K562 (cell line): ENCODE data around the gene ZNF234. TPM values are rescaled to one million over a fixed set of nuclear protein-coding genes. Genes with fewer than 3 reads are reported as not detected.
A peak's percentile ranks its signal among the peaks of the same experiment; 100 is the strongest.

Source experiments
- ATAC-seq: fragments of 200-7000 bp; cut with Tn5 transposase; 3 replicates; pipeline ENCODE4 v1.9.1; 2020; ENCODE audit warnings: moderate library complexity
- BruUV-seq: library from RNA; stranded (reverse); fragments of 400-500 nt; replicated peaks from 2 replicates; lab custom pipeline; 2021; lab: Mats Ljungman, UMichigan
- CTCF ChIA-PET: fragments of 300-600 bp; formaldehyde crosslinking; extraction: SDS; loops from one replicate; lab custom pipeline; 2021; ENCODE audit warnings: low intra/inter-chr PET ratio; lab: Yijun Ruan, JAX
- POLR2A ChIA-PET: fragments of 300-600, 350-650 bp; sonication (Branson Sonifier 250); formaldehyde crosslinking; extraction: SDS; loops from one replicate; lab custom pipeline; 2021; ENCODE audit warnings: antibody characterized with exemption, inconsistent platforms; lab: Yijun Ruan, JAX
- DNase-seq, 4 experiments: peaks; one replicate each; pipeline versions ENCODE4 v3.0.0 to v3.0.0-alpha.2; 2011 to 2018; ENCODE audit warnings: low spot score in 3 of 4, mixed read lengths in 3 of 4; ENCODE audit errors: extremely low read depth in 1 of 4
- FAIRE-seq: peaks from 2 replicates; lab custom pipeline; 2011; peaks lifted over from hg19 to GRCh38; lab: Jason Lieb, UNC
- H2AFZ ChIP-seq: 2 replicates; pipeline ENCODE4 v1.6.0; 2011; ENCODE audit warnings: low read depth, low read length, control low read depth, inconsistent platforms
- H3K27ac ChIP-seq: fragments of 200-600 bp; 3 replicates; pipeline ENCODE4 v1.8.0; 2011; ENCODE audit warnings: low read depth, mild to moderate bottlenecking, control low read depth, inconsistent platforms, low read length, moderate library complexity, mixed read lengths; ENCODE audit errors: extremely low read depth
- H3K27me3 ChIP-seq, 2 experiments: fragments of 300-600 bp in 1 of 2; 2 replicates in 1 of 2; 3 replicates in 1 of 2; pipeline versions ENCODE4 v1.6.0 to v1.8.0; 2011; ENCODE audit warnings: inconsistent platforms in 2 of 2, low read length in 2 of 2, mild to moderate bottlenecking in 1 of 2, mixed read lengths in 1 of 2, moderate library complexity in 1 of 2; ENCODE audit not compliant: control insufficient read depth in 2 of 2, insufficient read depth in 2 of 2
- H3K36me3 ChIP-seq: fragments of 300-600 bp; 3 replicates; pipeline ENCODE4 v1.8.0; 2011; ENCODE audit warnings: mild to moderate bottlenecking, low read length, inconsistent platforms; ENCODE audit not compliant: control insufficient read depth, insufficient read depth
- H3K4me1 ChIP-seq, 2 experiments: fragments of 200-600 bp in 1 of 2; replicated peaks in 1 of 2; 2 replicates in 1 of 2; 3 replicates in 1 of 2; pipeline versions ENCODE4 v1.5.1 to v1.8.0; 2011; ENCODE audit warnings: inconsistent platforms in 2 of 2, low read length in 2 of 2, mild to moderate bottlenecking in 1 of 2, mixed read lengths in 1 of 2, moderate library complexity in 1 of 2; ENCODE audit not compliant: control insufficient read depth in 2 of 2, insufficient read depth in 2 of 2
- H3K4me2 ChIP-seq: 2 replicates; pipeline ENCODE4 v1.6.1; 2011; ENCODE audit warnings: low read length, control low read depth, inconsistent platforms, mixed read lengths; ENCODE audit not compliant: insufficient read depth
- H3K4me3 ChIP-seq: fragments of 200-600 bp; sonication (generic), shearing (Covaris generic); 2 replicates; pipeline ENCODE4 v1.5.1; 2016; ENCODE audit warnings: control low read depth, inconsistent platforms
- H3K79me2 ChIP-seq: fragments of 200-600 bp; 3 replicates; pipeline ENCODE4 v1.8.0; 2011; ENCODE audit warnings: low read length, inconsistent platforms; ENCODE audit not compliant: control insufficient read depth, insufficient read depth
- H3K9ac ChIP-seq, 2 experiments: 2 replicates each; pipeline versions ENCODE4 v1.6.0 to v1.6.1; 2011; ENCODE audit warnings: low read depth in 2 of 2, low read length in 2 of 2, control low read depth in 1 of 2, inconsistent platforms in 1 of 2, mild to moderate bottlenecking in 1 of 2, mixed read lengths in 1 of 2; ENCODE audit not compliant: insufficient read depth in 1 of 2
- H3K9me1 ChIP-seq: one replicate; pipeline ENCODE4 v1.6.0; 2011; ENCODE audit warnings: inconsistent platforms, mild to moderate bottlenecking, low read length, moderate library complexity; ENCODE audit not compliant: control insufficient read depth, insufficient read depth
- H3K9me3 ChIP-seq: replicated peaks from 2 replicates; pipeline ENCODE4 v1.5.1; 2011; ENCODE audit warnings: low read depth, low read length, inconsistent platforms; ENCODE audit not compliant: control insufficient read depth, insufficient read depth
- H4K20me1 ChIP-seq: replicated peaks from 2 replicates; pipeline ENCODE4 v1.6.1; 2011; ENCODE audit warnings: low read length, inconsistent platforms, mixed read lengths; ENCODE audit not compliant: control insufficient read depth, insufficient read depth
- ATF1 ChIP-seq, 2 experiments: fragments of 450-650 bp in 1 of 2; IDR thresholded peaks; 2 replicates each; pipeline ENCODE4 v1.6.1; 2016; ENCODE audit warnings: missing compliant biosample characterization in 1 of 2, missing genetic modification characterization in 1 of 2
- CEBPG ChIP-seq, 3 experiments: fragments of 200-800 bp in 1 of 3; sonication (Bioruptor generic) in 1 of 3; sonication (generic) in 1 of 3; formaldehyde crosslinking in 1 of 3; IDR thresholded peaks in 2 of 3; conservative IDR thresholded peaks in 1 of 3; 2 replicates each; pipeline versions ENCODE4 v1.6.1 to v1.8.0; 2016 to 2022; ENCODE audit warnings: missing compliant biosample characterization in 2 of 3, missing genetic modification characterization in 2 of 3, mild to moderate bottlenecking in 1 of 3, missing genetic modification reagents in 1 of 3
- FOS ChIP-seq: IDR thresholded peaks from 3 replicates; pipeline ENCODE4 v1.6.1; 2011; ENCODE audit not compliant: insufficient read length; ENCODE audit errors: extremely low read depth
- GABPB1 ChIP-seq: sonication (generic); formaldehyde crosslinking; IDR thresholded peaks from 2 replicates; pipeline ENCODE4 v1.8.0; 2022; ENCODE audit warnings: mild to moderate bottlenecking, missing genetic modification reagents
- HLTF ChIP-seq: fragments of 450-650 bp; IDR thresholded peaks from 2 replicates; pipeline ENCODE4 v1.6.1; 2016
- IRF2 ChIP-seq: sonication (generic); formaldehyde crosslinking; IDR thresholded peaks from 2 replicates; pipeline ENCODE4 v1.8.1; 2022; ENCODE audit warnings: mild to moderate bottlenecking, missing genetic modification reagents
- POLR2G ChIP-seq: fragments of 200-400 bp; formaldehyde crosslinking; IDR thresholded peaks from 2 replicates; pipeline ENCODE4 v1.6.1; 2017; ENCODE audit warnings: low read depth, mild to moderate bottlenecking, antibody characterized with exemption, low read length, moderate library complexity
- XRCC3 ChIP-seq: fragments of 450-650 bp; IDR thresholded peaks from 2 replicates; pipeline ENCODE4 v1.6.1; 2017; ENCODE audit warnings: mild to moderate bottlenecking, moderate library complexity
- ZNF121 ChIP-seq: sonication (generic); formaldehyde crosslinking; conservative IDR thresholded peaks from 2 replicates; pipeline ENCODE4 v1.8.0; 2022; ENCODE audit warnings: missing genetic modification reagents
- ZNF444 ChIP-seq: fragments of 250-450 bp; sonication (Bioruptor Pico); IDR thresholded peaks from 2 replicates; pipeline ENCODE4 v1.4.0; 2020; ENCODE audit warnings: mild to moderate bottlenecking, moderate library complexity
- ZNF699 ChIP-seq: fragments of 250-450 bp; sonication (Bioruptor Pico); IDR thresholded peaks from 2 replicates; pipeline ENCODE4 v1.8.0; 2021; ENCODE audit warnings: mild to moderate bottlenecking, moderate library complexity; ENCODE audit not compliant: insufficient replicate concordance
- ZNF780A ChIP-seq: fragments of 250-450 bp; sonication (Bioruptor Pico); IDR thresholded peaks from 2 replicates; pipeline ENCODE4 v1.5.0; 2021; ENCODE audit warnings: mild to moderate bottlenecking
- WGBS: fragments of 100-300 bp; shearing (Covaris generic); methylation state at CpG from one replicate; pipeline ENCODE4 v1.1.6; 2016; ENCODE audit warnings: low coverage, mixed read lengths; ENCODE audit not compliant: insufficient coverage; ENCODE audit errors: missing lambda C conversion rate; 5-methylcytosine and 5-hydroxymethylcytosine counted together
- in situ Hi-C: fragments of 300-500 bp; cut with MboI; formaldehyde crosslinking; loops from 4 replicates; pipeline ENCODE4 v1.15.0; 2018; ENCODE audit warnings: inconsistent platforms, mixed read lengths
- intact Hi-C: fragments of 100-400 bp; cut with micrococcal nuclease; formaldehyde crosslinking; loops from 2 replicates; pipeline ENCODE4 v1.14.2; 2022
- polyA plus RNA-seq, 8 experiments: library from polyadenylated mRNA; depleted of rRNA in 4 of 8; stranded (reverse) in 5 of 8; unstranded in 3 of 8; fragments of >200 nt; fragmentation: Nextera tagmentation in 2 of 8; fragmentation: Illumina TruSeq in 1 of 8; extraction: Ambion mirVana in 2 of 8; extraction: Trizol in 1 of 8; gene quantifications; 2 replicates each; pipeline versions ENCODE4 v1.2.1 to v1.2.3, GENCODE V29; 2011 to 2014; ENCODE audit warnings: inconsistent platforms in 1 of 8, missing spikeins in 1 of 8
- total RNA-seq, 7 experiments: library from RNA; depleted of rRNA in 6 of 7; stranded (reverse); fragments of >200 nt in 6 of 7; fragmentation: Illumina TruSeq in 2 of 7; extraction: Trizol in 2 of 7; gene quantifications; 2 replicates each; pipeline versions ENCODE4 v1.2.1 to v1.2.3, GENCODE V29; 2011 to 2021; ENCODE audit warnings: low replicate concordance in 1 of 7
- TF ChIP-seq, protein P1 (sequence below): sonication (generic); formaldehyde crosslinking; IDR thresholded peaks from 2 replicates; pipeline ENCODE4 v1.8.0; 2023; ENCODE audit warnings: mild to moderate bottlenecking, missing genetic modification reagents
- TF ChIP-seq, protein P2 (sequence below): conservative IDR thresholded peaks from 2 replicates; pipeline ENCODE4 v1.6.1; 2011; ENCODE audit warnings: low read depth, mild to moderate bottlenecking, low read length; ENCODE audit not compliant: control insufficient read depth

ZNF234 gene
- total and polyA plus RNA-seq, 9 of the 15 experiments (the other 6 are each of a cell fraction or from before 2014, with no cell fraction given) = 0.82 to 2.9 (median 1.5) TPM

- TF ChIP-seq CEBPG (CRISPR knock-in tag; IDR thresholded peaks at IDR 0.05) (no peak), CEBPG (tag; conservative IDR thresholded peaks at IDR 0.05 in 1 of 2, IDR thresholded peaks at IDR 0.05 in 1 of 2) (no peak), ATF1 (CRISPR knock-in tag; IDR thresholded peaks at IDR 0.05) (no peak), ATF1 (tag; IDR thresholded peaks at IDR 0.05) (0 out of 2 replicates have a peak, but pooled peaks have one; percentile 25), ZNF121 (peak; percentile 17; the same call in 1 of the 2 replicates), POLR2G (peak; percentile 61), ZNF444 (no peak), GABPB1 (CRISPR knock-in tag) (peak; percentile 66; the same call in 1 of the 2 replicates)
These were observed at the start of gene ZNF234 (continued) for GRCh38 chr19:44141191-44142058.

DNA sequence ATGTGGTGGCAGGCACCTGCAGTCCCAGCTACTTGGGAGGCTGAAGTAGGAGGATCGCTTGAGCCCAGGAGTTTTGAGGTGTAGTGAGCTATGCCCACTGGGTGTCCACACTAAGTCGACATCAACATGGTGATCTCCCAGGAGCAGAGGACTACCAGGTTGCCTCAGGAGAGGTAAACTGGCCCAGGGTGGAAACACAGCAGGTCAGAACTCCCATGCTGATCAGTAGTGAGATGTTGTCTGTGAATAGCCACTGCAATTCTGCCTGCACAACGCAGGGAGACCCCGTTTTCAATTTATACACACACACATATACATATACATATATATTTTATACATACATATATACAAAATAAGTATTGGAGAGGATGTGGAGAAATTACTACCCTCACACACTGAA, 49.2 kb upstream of the ZNF234 start:
- DNase-seq (no peak), FAIRE-seq (no peak), ATAC-seq (no peak)
- H3K4me2 ChIP-seq = no peak overlapping the region
- CTCF ChIA-PET = no interaction called here
- no peaks in the 10 kb centered on the region for H4K20me1 ChIP-seq
- no peak overlapping the region for H2AFZ ChIP-seq
- peaks cover 12% of the 10 kb centered on the region for H3K79me2 ChIP-seq
- H3K4me3 ChIP-seq = no peak overlapping the region
- H3K9me1 ChIP-seq = no peaks in the 10 kb centered on the region
- intact Hi-C loops = no loop called here
- no peak overlapping the region for H3K9ac ChIP-seq
- H3K4me1 ChIP-seq = no peaks in the 10 kb centered on the region; a peak in 1 of 5 replicates
- in situ Hi-C loops = no loop called here
- POLR2A ChIA-PET = no interaction called here
- no peaks in the 10 kb centered on the region for H3K27me3 ChIP-seq
- H3K9me3 ChIP-seq = no peaks in the 10 kb centered on the region
- no peak overlapping the region for H3K27ac ChIP-seq
- H3K36me3 ChIP-seq = 0 out of 3 replicates have a peak, but pooled peaks cover under 1% of the 10 kb centered on the region
- BruUV-seq = no TSS peak
- WGBS = 0% methylated on average over 4 of the region's 4 CpGs
- TF ChIP-seq, protein P1, sequence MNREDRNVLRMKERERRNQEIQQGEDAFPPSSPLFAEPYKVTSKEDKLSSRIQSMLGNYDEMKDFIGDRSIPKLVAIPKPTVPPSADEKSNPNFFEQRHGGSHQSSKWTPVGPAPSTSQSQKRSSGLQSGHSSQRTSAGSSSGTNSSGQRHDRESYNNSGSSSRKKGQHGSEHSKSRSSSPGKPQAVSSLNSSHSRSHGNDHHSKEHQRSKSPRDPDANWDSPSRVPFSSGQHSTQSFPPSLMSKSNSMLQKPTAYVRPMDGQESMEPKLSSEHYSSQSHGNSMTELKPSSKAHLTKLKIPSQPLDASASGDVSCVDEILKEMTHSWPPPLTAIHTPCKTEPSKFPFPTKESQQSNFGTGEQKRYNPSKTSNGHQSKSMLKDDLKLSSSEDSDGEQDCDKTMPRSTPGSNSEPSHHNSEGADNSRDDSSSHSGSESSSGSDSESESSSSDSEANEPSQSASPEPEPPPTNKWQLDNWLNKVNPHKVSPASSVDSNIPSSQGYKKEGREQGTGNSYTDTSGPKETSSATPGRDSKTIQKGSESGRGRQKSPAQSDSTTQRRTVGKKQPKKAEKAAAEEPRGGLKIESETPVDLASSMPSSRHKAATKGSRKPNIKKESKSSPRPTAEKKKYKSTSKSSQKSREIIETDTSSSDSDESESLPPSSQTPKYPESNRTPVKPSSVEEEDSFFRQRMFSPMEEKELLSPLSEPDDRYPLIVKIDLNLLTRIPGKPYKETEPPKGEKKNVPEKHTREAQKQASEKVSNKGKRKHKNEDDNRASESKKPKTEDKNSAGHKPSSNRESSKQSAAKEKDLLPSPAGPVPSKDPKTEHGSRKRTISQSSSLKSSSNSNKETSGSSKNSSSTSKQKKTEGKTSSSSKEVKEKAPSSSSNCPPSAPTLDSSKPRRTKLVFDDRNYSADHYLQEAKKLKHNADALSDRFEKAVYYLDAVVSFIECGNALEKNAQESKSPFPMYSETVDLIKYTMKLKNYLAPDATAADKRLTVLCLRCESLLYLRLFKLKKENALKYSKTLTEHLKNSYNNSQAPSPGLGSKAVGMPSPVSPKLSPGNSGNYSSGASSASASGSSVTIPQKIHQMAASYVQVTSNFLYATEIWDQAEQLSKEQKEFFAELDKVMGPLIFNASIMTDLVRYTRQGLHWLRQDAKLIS (CRISPR knock-in tag) = no peak
- TF ChIP-seq HLTF = no peak
- TF ChIP-seq ZNF699 (CRISPR knock-in tag) = no peak
- no peak for TF ChIP-seq XRCC3
- no peak for TF ChIP-seq IRF2 (CRISPR knock-in tag)
- TF ChIP-seq, protein P2, sequence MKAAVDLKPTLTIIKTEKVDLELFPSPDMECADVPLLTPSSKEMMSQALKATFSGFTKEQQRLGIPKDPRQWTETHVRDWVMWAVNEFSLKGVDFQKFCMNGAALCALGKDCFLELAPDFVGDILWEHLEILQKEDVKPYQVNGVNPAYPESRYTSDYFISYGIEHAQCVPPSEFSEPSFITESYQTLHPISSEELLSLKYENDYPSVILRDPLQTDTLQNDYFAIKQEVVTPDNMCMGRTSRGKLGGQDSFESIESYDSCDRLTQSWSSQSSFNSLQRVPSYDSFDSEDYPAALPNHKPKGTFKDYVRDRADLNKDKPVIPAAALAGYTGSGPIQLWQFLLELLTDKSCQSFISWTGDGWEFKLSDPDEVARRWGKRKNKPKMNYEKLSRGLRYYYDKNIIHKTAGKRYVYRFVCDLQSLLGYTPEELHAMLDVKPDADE = no peak
- no peak for TF ChIP-seq FOS
- TF ChIP-seq ZNF780A (CRISPR knock-in tag) = no peak
